C4-2B (cell line): ENCODE measurements around the gene SUN1.

ENCODE experiments used
- ZFX ChIP-seq: fragments of 450-650 bp; IDR thresholded peaks from 2 replicates; pipeline ENCODE4 v1.6.1; 2017
- TF ChIP-seq, protein P1 (sequence below): fragments of 450-650 bp; conservative IDR thresholded peaks from 2 replicates; pipeline ENCODE4 v1.5.1; 2017; ENCODE audit warnings: mild to moderate bottlenecking

DNA sequence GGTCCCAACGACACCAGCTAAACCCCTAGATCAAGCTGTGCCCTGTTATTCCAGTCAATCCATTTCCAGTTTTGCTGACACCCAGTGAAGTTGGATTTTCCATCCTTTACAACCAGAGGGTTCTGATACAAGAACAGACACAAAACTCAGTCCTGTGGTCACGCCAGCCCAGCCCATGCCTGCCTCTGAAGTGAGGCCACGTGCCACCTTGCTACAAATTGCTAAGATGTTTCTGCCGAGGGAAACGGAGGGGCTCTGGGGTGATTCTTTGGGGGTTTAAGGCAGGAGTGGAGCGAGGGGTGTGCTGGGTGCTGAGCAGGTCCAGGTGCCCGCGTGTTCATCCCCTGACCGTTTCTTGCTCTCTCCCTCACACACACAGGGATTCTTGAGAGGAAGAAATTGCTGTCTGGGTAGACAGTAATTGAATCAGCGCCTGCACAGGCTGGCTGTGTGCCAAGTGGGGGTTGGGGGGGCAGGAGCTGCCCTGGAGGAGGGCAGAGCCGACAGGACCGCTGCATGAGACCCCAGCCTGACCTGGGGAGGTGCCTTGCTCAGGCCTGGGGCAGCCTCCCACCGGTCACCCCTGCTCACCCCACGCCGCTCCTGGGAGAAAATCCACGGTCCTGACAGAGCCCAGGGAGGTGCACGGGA is 84.1 kb downstream of the SUN1 start:
- TF ChIP-seq, protein P1, sequence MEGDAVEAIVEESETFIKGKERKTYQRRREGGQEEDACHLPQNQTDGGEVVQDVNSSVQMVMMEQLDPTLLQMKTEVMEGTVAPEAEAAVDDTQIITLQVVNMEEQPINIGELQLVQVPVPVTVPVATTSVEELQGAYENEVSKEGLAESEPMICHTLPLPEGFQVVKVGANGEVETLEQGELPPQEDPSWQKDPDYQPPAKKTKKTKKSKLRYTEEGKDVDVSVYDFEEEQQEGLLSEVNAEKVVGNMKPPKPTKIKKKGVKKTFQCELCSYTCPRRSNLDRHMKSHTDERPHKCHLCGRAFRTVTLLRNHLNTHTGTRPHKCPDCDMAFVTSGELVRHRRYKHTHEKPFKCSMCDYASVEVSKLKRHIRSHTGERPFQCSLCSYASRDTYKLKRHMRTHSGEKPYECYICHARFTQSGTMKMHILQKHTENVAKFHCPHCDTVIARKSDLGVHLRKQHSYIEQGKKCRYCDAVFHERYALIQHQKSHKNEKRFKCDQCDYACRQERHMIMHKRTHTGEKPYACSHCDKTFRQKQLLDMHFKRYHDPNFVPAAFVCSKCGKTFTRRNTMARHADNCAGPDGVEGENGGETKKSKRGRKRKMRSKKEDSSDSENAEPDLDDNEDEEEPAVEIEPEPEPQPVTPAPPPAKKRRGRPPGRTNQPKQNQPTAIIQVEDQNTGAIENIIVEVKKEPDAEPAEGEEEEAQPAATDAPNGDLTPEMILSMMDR, result no peak
- TF ChIP-seq ZFX, result no peak
